HG02798 (cell line): ENCODE measurements around the gene CLDN17.

Experiments used
- ATAC-seq: cut with Tn5 transposase; IDR thresholded peaks from one replicate; pipeline ENCODE4 v1.9.1; 2021; ENCODE audit warnings: mild to moderate bottlenecking; ENCODE audit not compliant: unreplicated experiment, poor library complexity

CLDN17 gene

DNA sequence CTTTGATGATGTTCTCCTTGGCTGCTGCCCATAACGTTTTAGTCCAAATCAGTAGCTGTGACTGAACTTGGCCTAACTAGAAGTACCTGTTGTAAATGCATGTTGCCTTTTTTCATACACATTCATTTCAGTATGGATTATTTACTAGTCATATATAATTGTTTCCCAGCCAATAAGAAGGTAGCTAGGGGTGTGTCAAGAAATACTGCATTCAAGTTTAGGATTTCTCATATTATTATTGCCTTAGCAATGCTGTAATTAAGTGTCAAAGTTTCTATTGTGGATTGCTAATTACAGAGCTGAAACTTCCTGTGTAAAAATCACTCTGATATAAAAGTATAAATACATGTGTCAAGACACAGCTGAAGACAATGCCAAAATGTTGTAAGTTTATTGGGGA is at the start of gene CLDN17:
CLDN17 (minus strand) TSS at position 101 of the 400 bp plus-strand sequence. CDS start 188 bp downstream, outside the sequence.
- no peak for ATAC-seq

GRCh38 chr21:30216041-30216723 is 49.6 kb upstream of the CLDN17 start, which contains the start of gene CLDN8:
Gene CLDN8 (minus strand): TSS chr21:30216097. CDS start chr21:30215925, 172 bp downstream.
- no peak for ATAC-seq

GRCh38 chr21:30211071-30211470 is 44.5 kb upstream of the CLDN17 start:
- no peak for ATAC-seq

GRCh38 chr21:30209601-30210000 is 43.0 kb upstream of the CLDN17 start:
- ATAC-seq = no peak

DNA sequence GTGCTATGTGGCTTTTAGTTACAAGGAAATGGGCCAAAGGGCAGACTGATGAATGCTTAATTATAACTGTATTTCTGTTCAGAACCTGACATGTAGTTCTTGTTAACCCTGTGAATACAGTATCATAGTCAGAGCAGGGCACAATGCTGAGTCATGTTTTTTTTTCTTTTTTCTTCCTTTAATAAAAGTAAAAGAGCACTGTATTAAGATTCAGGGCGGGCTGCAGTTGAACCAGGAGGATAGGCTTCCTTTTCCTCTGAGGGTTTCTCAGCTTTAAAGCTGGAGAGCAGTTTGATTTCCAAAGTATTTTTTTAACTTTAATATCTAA is 40.6 kb upstream of the CLDN17 start:
- no peak for ATAC-seq

- no peak for ATAC-seq
Measured at GRCh38 chr21:30206551-30207251, 40.1 kb upstream of the CLDN17 start.

GRCh38 chr21:30200000-30200399 is 33.4 kb upstream of the CLDN17 start:
- no peak for ATAC-seq

DNA sequence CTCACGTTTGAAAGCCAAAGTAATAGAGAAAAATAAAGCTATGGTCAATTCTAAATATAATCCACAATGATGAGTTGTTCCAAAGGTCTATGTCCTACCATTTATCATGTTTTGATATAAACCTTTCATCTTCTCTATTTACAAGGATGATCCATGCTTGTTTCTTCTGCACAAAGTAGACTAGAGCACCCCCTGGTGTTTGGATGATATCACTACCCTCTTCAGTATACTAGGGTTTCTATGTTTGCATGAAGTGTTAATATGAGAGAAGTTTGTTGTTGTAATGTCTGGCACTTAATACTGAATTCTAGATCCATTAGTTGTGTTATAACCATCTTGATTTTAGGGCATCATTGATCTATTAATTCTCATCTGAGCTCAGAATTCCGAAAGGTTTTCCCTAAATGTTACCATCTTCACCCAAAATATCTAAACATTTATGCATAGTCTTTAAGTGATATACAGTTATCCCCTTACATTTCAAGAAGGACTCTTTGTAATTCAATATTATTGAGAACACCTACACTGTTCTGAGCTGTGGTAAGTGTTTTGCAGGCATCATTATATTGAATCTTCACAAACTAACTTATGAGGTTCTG is 28.2 kb upstream of the CLDN17 start:
- no peak for ATAC-seq

GRCh38 chr21:30193201-30193600 is 26.6 kb upstream of the CLDN17 start:
- no peak for ATAC-seq

- no peak for ATAC-seq
Measured at GRCh38 chr21:30190554-30190953, 23.9 kb upstream of the CLDN17 start.

DNA sequence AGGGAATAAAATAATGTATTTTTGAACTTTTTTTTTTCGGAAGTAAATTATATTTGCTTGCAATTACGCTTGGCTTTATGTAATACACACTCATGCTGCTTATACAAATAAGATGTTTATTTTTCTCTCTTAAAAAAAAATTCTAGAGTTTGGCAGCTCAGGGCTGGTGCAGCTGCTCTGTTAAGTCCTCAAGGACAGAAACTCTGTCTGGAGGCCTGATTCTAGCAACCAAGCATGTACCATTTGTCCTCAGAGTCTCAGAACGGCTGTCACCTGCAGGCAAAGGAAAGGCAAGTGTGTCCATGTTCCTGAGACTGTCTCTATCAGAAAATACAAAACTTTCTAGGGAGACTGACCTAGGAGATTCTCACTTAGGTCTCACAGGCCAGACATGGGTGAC is 23.2 kb upstream of the CLDN17 start:
- no peak for ATAC-seq

DNA sequence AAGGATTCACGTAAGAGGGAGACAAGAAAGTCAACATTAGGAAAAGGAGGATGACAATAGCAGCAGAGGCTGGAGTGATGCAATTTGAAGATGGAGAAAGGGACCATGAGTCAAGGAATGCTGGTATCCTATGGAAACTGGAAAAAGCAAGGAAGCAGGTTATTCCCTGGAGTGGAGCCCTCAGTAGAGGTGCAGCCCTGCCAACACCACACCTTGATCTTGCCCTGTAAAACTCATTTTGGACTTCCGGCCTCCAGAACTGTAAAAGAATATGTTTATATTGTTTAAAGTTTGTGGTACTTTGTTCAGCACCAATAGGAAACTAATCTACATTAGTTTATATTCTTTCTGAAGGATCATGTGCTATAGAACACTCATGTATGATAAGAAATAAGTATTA is 19.6 kb upstream of the CLDN17 start:
- ATAC-seq = no peak

- ATAC-seq = no peak
Measured at GRCh38 chr21:30168086-30168485, 1.5 kb upstream of the CLDN17 start.

DNA sequence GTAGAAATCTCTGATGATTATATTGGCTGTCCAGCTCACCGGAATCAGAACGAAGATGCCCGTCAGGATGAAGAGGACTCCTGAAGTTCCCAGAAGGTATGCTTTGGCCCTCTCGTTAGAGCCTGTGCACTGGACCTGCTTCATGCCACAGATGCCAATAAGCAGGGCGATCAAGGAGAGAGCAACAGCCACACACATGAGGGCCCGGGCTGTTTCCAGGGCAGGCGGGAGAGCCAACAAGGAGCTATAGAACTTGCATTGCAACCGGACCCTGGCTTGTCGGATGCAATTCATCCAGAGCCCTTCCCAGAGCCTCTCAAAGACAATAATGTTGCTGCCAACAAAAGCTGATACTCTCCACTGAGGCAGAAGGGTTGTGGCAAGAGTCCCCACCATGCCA is 434 bp downstream of the CLDN17 start:
- no peak for ATAC-seq

- ATAC-seq = no peak
Measured at GRCh38 chr21:30164796-30165195, 1.8 kb downstream of the CLDN17 start.

GRCh38 chr21:30153697-30154340 is 12.8 kb downstream of the CLDN17 start:
- ATAC-seq = no peak

GRCh38 chr21:30152792-30153191 is 13.8 kb downstream of the CLDN17 start:
- no peak for ATAC-seq

- no peak for ATAC-seq
Measured at GRCh38 chr21:30148906-30149305, 17.7 kb downstream of the CLDN17 start.

DNA sequence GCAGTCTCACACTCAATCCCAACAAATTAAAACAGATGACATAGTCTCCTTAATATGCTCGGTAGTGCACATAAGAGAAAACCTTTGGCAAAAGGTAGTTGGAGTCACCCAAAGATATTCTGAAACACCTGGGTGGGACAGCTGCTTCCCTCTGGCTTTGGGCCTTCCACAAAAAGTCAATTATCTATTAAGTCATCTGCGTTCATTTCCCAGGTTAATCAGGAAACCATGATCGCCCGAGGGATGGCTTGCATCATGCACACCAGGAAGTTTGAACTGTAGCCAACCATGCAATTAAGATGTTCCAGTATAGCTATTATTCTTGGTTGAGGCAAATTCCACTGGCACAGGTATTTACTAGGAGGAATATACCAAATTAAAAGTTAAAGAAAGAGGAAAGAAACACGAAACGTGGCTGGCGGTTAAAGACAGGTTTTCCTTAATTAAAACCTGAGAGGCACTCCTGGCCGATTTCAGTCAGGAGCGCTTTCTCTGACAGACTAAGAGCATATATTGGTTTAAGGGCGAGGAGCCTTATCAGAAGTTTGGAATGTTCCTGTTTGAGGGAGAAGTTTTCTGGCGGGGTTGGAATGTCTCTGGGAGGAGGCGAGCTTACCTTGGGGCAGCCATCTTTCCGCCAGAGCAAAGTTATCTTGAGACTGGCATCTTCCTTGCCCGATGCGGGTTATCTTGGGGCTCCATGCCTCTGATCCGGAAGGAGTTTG is 19.9 kb downstream of the CLDN17 start:
- no peak for ATAC-seq

DNA sequence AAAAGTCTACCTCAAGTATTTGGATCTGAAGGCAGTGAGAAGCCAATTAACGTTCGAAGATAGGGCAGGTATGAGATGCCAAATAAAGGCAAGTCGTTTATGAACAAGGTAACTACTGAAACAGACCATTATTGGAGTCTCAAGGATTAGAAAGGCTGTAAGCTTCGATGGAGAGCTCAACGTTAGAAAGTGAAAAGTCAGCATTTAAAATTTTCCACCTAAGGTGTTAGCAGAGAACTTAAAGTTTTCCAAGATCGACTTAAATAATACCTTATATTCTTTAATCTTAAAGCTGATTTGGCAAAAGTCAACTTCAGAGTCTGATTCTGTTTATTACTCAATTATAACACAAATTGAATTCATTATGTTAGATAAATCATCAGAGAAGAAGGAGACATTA is 28.1 kb downstream of the CLDN17 start:
- ATAC-seq = no peak

GRCh38 chr21:30129246-30129645 is 37.4 kb downstream of the CLDN17 start:
- no peak for ATAC-seq
